Activated CD8-positive, alpha-beta T cell treated with anti-CD3 and anti-CD28 coated beads for 36 hours (primary cell): Measurements from ENCODE around the gene LY6G6D. TPM values are rescaled to one million over a fixed set of nuclear protein-coding genes. Genes with fewer than 3 reads are reported as not detected.

Experiments used
- ATAC-seq: fragments of 200-7000 bp; cut with Tn5 transposase; one replicate; pipeline ENCODE4 v1.10.0; 2021; ENCODE audit warnings: mild to moderate bottlenecking, moderate library complexity
- CTCF ChIA-PET: fragments of 350-600 bp; sonication (Branson Sonifier 250); formaldehyde crosslinking; loops from one replicate; lab custom pipeline; 2021; ENCODE audit warnings: antibody characterized with exemption; lab: Charles Lee
- POLR2A ChIA-PET: fragments of 350-600 bp; sonication (Branson Sonifier 250); formaldehyde crosslinking; loops from one replicate; lab custom pipeline; 2021; ENCODE audit warnings: antibody characterized with exemption; lab: Charles Lee
- DNase-seq: peaks from one replicate; pipeline ENCODE4 v3.0.0-alpha.2; 2020
- H3K27ac Mint-ChIP-seq: one replicate; pipeline ENCODE4 v1.8.0; 2021; ENCODE audit warnings: mild to moderate bottlenecking, mixed read lengths
- H3K27me3 Mint-ChIP-seq: one replicate; pipeline ENCODE4 v1.8.0; 2021; ENCODE audit warnings: mixed read lengths
- H3K36me3 Mint-ChIP-seq: one replicate; pipeline ENCODE4 v1.8.0; 2021; ENCODE audit warnings: low read depth, mixed read lengths
- H3K4me1 Mint-ChIP-seq: one replicate; pipeline ENCODE4 v1.8.0; 2021; ENCODE audit warnings: low read depth, mixed read lengths
- H3K4me3 Mint-ChIP-seq: one replicate; pipeline ENCODE4 v1.8.0; 2021; ENCODE audit warnings: mild to moderate bottlenecking, moderate library complexity, mixed read lengths
- H3K9me3 Mint-ChIP-seq: one replicate; pipeline ENCODE4 v1.8.0; 2021; ENCODE audit warnings: mixed read lengths
- CTCF ChIP-seq: fragments of 200-600 bp; IDR thresholded peaks from one replicate; pipeline ENCODE4 v1.8.0; 2022; ENCODE audit warnings: antibody characterized with exemption, mild to moderate bottlenecking
- intact Hi-C: fragments of 100-400 bp; cut with micrococcal nuclease; formaldehyde crosslinking; loops from one replicate; pipeline ENCODE4 v1.10.0; 2022
- total RNA-seq, 2 experiments: library from RNA; stranded (reverse); gene quantifications; one replicate each; pipeline ENCODE4 v1.2.3, GENCODE V29; 2021

The LY6G6D gene
- total RNA-seq, 2 experiments from 2014 or later, result not detected

DNA sequence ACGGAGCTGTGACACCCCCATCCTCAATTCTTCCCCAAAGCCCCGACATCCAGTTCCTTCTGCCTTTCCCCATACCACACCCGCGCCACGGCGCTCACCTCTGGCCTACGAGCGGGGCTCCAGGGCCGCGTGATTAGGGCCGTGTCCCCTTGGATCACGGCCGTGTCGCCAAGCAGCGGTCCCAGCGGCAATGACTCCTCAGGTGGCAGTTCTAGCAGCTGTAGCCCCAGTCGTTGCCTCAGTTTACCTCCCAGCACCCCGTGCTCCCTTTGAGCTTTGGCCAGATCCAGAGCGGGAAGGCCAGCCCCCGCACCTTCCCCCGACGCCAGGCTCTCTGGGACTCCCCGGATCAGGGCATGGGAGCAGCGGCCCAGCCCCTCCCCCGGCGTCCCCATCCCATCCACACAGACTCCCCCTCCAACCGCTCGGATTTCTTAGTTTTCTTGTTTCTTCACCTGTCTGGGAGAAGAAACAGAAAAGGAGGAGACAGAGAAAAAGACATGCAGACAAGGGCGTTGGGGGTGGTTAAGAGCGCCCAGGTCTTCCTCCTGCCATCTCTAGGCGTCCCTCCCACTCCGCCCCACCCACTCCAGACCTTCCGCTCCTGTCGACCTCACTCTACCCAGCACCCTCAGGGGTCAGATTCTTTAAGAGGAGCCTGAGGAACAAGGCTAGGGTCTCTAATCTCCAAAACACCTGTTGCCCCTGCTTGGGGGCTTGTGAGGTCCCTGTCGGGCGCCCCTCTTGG is 13.8 kb downstream of the LY6G6D start, which contains the start of gene DDAH2:
DDAH2 (minus strand) TSS at position 533 of the 748 bp plus-strand sequence; CDS start at position 395, 138 bp downstream.
- Mint-ChIP-seq H3K27ac (peak within 1 kb of the TSS; percentile 69), H3K9me3 (no peaks in the 10 kb centered on the region), H3K36me3 (peaks cover 32% of the 10 kb centered on the region), H3K4me3 (peak within 1 kb of the TSS; percentile 76), H3K4me1 (peaks cover 66% of the 10 kb centered on the region), H3K27me3 (no peaks in the 10 kb centered on the region)
- TF ChIP-seq CTCF, result peak; percentile 92
- DNase-seq (no peak), ATAC-seq (peak; percentile 26)
- CTCF ChIA-PET, result interaction anchor here (1.1 to 6.5 kb wide), 20 partner anchors 10 to 423 kb away, joined by 3 to 35 read pairs (median 5); partner anchors contain the start of genes CLIC1, HSPA1B, LSM2 and LY6G6D
- intact Hi-C loops, result no loop called here
- POLR2A ChIA-PET, result interaction anchor here (0.6 to 3.0 kb wide), 8 partner anchors 9 to 101 kb away, joined by 3 to 11 read pairs (median 4); partner anchors contain the start of genes ABHD16A, BAG6, LY6G6D and MSH5

DNA sequence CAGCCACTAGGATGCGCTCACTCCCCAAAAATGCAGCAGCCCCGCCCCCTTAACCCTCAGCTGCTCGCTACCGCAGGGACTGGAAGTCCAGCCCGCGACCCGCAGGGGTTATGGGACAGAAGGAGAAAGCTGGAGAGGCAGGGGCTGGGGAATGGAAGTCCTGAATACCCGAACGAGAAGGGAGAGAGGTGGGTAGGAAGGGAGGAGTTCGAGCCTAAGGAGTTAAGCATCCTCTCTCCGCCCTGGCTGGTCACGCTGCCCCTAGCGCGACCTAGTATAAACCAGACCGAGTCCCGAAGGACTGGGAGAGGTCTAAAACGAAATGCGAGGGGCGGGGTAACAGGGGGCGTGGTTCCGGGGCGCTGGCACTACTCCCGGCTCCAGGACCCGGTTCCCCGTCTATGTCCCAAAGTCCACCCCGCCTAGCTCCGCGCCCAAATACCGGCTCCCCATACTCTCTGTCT is 14.4 kb downstream of the LY6G6D start:
- no peaks in the 10 kb centered on the region for H3K9me3 Mint-ChIP-seq
- peak overlapping the region; percentile 76 for H3K4me3 Mint-ChIP-seq
- TF ChIP-seq CTCF, result peak; percentile 25
- H3K27me3 Mint-ChIP-seq, result no peaks in the 10 kb centered on the region
- peaks cover 68% of the 10 kb centered on the region for H3K4me1 Mint-ChIP-seq
- H3K27ac Mint-ChIP-seq, result peak overlapping the region; percentile 69
- peaks cover 38% of the 10 kb centered on the region for H3K36me3 Mint-ChIP-seq
- ATAC-seq (peak; percentile 65), DNase-seq (peak; percentile 84)
- CTCF ChIA-PET, result interaction anchor here (0.7 to 6.5 kb wide), 22 partner anchors 9 to 424 kb away, joined by 3 to 35 read pairs (median 4); partner anchors contain the start of genes CLIC1, HSPA1B, LSM2 and LY6G6D
- intact Hi-C loops, result no loop called here
- POLR2A ChIA-PET, result interaction anchor here (0.6 to 3.0 kb wide), 7 partner anchors 11 to 100 kb away, joined by 3 to 11 read pairs (median 4); partner anchors contain the start of genes BAG6, GPANK1, LY6G6D and MSH5

GRCh38 chr6:31729979-31730630 is 15.0 kb downstream of the LY6G6D start:
- Mint-ChIP-seq H3K9me3 (no peaks in the 10 kb centered on the region), H3K4me1 (peaks cover 69% of the 10 kb centered on the region), H3K4me3 (peak overlapping the region; percentile 76), H3K27me3 (no peaks in the 10 kb centered on the region), H3K27ac (peak overlapping the region; percentile 50), H3K36me3 (peaks cover 43% of the 10 kb centered on the region)
- intact Hi-C loops, result loop anchor here (10.0 kb wide), 1 partner anchor 185 kb away; the partner anchor contains the start of genes ATP6V1G2, DDX39B and NFKBIL1
- POLR2A ChIA-PET, result interaction anchor here (0.6 to 3.0 kb wide), 8 partner anchors 11 to 100 kb away, joined by 3 to 11 read pairs (median 4); partner anchors contain the start of genes BAG6, GPANK1, LY6G6D and MSH5
- peak; percentile 60 for ATAC-seq
- no peak for TF ChIP-seq CTCF
- peak; percentile 81 for DNase-seq
- CTCF ChIA-PET, result interaction anchor here (0.6 to 6.5 kb wide), 27 partner anchors 9 to 424 kb away, joined by 3 to 35 read pairs (median 4); partner anchors contain the start of genes CLIC1, HSPA1A, HSPA1B and HSPA1L

DNA sequence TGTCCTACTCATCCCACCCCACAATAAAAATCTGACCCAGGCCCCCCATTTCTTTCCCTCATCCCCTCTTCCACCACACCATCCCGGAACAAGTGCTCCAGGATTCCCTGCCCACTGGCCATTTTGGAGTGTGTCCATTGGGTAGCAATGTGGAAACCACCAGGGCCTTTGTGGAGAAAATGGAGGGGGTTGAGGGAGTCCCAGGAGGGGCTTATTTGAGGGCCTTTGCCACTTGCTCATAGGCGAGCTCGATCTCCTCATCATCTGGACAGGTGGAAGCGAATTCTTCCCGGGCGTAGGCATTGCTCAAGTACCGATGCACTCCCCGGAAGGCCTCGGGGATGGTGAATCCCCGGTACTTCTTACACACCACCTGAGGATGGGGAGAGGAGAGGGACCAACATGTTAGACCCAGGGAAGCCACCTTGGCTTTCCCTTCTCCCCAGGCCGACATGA is 15.5 kb downstream of the LY6G6D start:
- ChIA-PET POLR2A (interaction anchor here (1.0 to 3.0 kb wide), 6 partner anchors 10 to 108 kb away, joined by 3 to 11 read pairs (median 6); partner anchors contain the start of genes GPANK1, LY6G6D and MSH5), CTCF (interaction anchor here (0.6 to 6.5 kb wide), 20 partner anchors 8 to 193 kb away, joined by 3 to 35 read pairs (median 4); partner anchors contain the start of genes CLIC1, HSPA1A, HSPA1L and LSM2)
- Mint-ChIP-seq H3K4me1 (peaks cover 67% of the 10 kb centered on the region), H3K36me3 (peaks cover 49% of the 10 kb centered on the region), H3K27ac (no peak overlapping the region), H3K9me3 (no peaks in the 10 kb centered on the region), H3K27me3 (no peaks in the 10 kb centered on the region), H3K4me3 (peak overlapping the region; percentile 76)
- DNase-seq (no peak), ATAC-seq (no peak)
- no peak for TF ChIP-seq CTCF
- intact Hi-C loops, result loop anchor here (10.0 kb wide), 1 partner anchor 186 kb away; the partner anchor contains the start of genes ATP6V1G2, DDX39B and NFKBIL1
